Activated T-cell treated with anti-CD3 and anti-CD28 coated beads for 48 hours (primary cell): Measurements from ENCODE around the gene ZNF236.
"Not testable (repeated sequence)": the region's sequence is repeated elsewhere in the genome, so short reads cannot be mapped to it uniquely, and the experiment has no call there.

Experiments used
- DNase-seq: peaks from one replicate; pipeline ENCODE4 v3.0.0-alpha.2; 2020; ENCODE audit warnings: low read depth

ZNF236 gene

DNA sequence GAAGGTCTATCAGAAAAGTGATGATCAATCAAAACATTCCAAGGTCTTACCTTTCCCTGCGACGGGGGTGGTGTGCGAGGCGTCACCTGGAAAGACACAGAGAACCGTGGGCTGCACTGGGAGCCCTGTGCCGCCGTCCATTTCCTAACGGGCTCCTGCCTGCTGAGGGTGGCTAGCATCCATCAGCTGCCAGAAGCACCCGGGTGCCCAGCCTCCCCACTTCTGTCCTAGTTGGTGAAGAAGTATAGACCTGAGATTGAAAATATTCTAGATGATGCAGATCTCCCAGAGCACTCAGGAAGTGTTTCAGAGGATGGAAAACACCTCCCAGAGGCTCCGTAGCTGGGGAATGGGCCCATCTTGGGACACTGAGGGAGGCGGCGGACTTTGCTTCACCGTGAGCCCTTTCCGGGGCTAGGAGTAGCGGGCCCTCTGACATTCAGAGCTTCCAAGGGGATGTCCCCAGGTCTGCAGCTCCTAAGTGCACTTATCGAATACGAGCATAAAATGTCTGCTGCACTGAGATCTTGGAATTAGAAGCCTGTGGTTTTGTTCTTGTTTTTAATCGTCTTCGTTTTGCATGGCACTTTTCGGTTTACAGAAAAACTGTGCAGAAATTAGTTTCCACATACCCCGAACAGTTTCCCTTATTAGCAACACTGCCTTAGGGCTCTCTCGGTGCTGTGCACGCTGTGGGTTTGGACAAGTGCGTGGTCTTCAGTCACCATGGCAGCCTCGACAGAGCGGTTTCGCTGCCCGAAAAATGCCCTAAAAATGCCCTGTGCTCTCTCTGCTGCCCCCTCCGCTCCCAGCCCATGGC is 166.7 kb downstream of the ZNF236 start:
- no peak for DNase-seq

- DNase-seq = no peak
Observed at GRCh38 chr18:76989647-76990190, 167.4 kb downstream of the ZNF236 start.

- DNase-seq = not testable (repeated sequence)
Observed at GRCh38 chr18:76990343-76991020, 168.1 kb downstream of the ZNF236 start.

DNA sequence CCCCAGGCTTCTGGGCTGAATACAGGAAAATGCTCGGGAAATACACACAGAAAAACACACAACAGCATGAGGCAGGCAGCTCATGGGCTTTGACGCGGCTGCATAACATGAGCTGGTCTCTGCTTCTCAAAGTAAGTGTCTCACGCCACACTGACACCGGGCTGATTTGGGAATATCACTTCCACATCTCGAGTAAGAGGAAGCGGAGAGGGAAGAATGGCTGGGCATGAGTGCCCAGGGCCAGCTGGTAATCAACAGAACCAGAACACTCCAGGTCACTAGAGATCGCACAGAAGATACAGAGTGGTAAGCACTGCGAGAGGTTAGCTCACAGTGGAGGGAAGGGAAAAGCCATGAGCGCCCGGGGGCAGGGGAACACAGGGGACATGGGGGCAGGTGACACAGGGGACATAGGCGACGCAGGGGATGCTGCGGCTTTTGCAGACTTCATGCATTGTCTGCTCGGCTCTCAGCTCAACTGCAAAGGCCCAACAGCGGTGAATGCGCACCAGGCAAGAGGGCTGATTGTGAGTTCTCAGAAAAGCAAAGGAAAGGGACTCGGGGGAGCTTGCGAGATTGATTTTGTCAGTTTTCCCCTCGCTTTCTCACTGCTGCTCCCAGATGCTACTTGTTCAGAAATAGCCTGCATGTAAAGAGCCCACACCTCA is 168.8 kb downstream of the ZNF236 start:
- DNase-seq = no peak

- DNase-seq = no peak
Observed at GRCh38 chr18:76992226-76993084, 170.1 kb downstream of the ZNF236 start.

DNA sequence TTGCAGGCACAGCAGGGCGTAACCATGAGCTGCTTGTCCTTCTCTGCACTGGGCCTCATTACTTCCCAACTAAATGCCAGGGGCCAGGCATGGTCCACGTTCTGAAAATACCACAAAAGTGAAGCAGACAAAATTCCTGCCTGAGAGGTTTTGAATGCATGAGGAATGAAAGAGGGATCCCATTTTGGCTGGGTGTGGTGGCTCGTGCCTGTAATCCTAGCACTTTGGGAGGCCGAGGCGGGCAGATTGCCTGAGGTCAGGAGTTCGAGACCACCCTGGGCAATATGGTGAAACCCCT is 170.7 kb downstream of the ZNF236 start:
- DNase-seq = no peak

GRCh38 chr18:76993573-76993972 is 171.2 kb downstream of the ZNF236 start:
- no peak for DNase-seq

DNA sequence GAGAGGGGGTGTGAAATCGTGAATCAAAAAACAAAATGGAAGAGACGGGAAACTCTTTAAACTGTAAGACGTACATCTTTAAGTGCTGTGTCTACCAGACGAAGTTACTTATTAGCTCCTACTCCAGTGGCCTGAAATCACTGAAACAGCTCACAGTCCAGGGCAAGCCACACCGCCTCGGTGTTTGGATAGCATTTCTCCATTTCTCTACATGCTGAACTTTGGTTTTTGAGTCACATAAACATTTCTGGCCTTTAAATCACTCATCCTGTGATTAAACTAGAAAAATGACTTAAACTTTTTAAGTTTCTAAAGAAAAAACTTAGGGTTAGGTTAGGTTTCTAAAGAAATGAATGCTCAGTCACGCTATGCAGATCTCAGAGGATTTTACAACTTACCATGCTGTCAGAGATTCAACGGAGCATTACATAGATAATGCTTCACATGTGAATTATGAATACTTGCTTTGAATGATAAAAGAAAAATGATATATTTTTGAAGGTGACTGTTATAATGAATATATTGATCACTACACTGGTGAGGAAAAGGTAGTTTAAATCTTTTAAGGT is 171.8 kb downstream of the ZNF236 start:
- DNase-seq = no peak

DNA sequence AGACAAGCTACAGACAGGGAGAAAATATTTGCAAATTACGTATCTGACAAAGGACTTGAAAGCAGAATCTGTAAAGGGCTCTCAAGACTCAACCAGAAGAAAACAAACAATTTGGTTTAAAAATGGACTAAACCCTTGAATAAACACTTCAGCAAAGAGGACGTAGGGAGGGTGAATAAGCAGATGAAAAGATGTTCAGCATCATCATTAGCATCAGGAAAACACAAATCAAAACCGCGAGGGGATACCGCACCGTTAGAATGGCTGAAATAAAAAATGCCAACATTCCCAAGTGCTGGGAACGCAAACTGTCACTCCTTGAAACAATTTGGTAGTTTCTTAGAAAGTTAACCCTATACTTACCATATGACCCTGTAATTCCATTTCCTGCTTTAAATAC is 173.5 kb downstream of the ZNF236 start:
- no peak for DNase-seq

DNA sequence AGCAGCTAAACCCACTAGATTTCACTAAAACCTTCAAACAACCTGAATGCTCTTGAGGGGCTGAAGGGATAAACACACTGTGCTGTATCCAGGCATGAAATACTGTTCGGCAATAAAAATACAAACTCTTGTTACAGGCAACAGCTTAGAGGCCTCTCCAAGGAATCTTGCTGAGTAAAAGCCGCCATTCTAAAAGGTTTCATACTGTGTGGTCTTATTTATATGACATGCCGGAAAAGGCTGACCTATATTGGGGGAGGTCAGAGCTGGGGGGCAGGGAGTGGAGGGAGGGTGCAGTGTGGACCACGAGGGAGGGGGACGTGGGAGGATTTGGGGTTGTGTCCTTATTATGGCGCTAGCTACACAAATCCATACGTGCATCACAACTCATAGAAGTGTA is 174.1 kb downstream of the ZNF236 start:
- DNase-seq = no peak

DNA sequence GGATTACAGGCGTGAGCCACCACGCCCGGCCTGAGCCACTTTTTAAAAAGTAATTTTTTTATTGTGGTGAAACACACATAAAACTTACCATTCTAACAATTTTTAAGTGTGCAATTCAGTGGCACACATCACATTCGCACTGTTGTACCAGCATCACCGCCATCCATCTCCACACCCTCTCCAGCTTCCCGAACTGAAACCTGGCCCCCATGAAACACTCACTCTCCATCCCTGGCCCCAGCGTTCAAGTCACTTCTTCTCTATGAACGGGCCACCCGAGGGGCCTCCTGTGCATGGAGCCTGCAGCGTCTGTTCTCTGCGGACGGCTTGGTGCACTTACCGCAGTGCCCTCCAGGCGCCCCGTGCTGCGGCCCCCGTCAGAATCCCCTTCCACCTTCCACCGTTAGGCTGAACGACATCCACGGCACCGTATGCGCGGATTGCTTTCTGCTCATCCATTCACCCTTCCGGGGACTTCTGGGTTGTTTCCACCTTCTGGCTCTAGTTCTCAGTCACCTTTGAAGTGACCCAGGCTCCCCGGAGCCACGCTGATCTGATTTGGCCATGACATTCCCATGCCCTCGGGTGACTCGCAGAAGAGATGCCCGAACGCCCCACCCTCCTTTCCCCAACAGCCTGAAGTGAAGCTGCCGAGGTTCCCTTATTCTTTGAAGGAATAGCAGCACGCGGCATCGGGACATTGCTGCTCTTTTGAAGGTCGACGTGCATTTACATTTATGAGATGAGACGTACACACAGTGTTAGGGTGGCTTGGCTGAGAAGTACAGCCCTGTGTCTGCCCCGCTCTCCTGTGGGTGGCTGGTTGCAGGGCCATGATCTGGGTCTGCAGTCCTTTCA is 175.8 kb downstream of the ZNF236 start:
- DNase-seq = no peak

- no peak for DNase-seq
Observed at GRCh38 chr18:76999077-76999476, 176.7 kb downstream of the ZNF236 start.

- DNase-seq = peak; percentile 29
Observed at GRCh38 chr18:77000527-77000926, 178.2 kb downstream of the ZNF236 start.

- DNase-seq = no peak
Observed at GRCh38 chr18:77001041-77001440, 178.7 kb downstream of the ZNF236 start.

GRCh38 chr18:77001979-77002378 is 179.6 kb downstream of the ZNF236 start:
- no peak for DNase-seq

DNA sequence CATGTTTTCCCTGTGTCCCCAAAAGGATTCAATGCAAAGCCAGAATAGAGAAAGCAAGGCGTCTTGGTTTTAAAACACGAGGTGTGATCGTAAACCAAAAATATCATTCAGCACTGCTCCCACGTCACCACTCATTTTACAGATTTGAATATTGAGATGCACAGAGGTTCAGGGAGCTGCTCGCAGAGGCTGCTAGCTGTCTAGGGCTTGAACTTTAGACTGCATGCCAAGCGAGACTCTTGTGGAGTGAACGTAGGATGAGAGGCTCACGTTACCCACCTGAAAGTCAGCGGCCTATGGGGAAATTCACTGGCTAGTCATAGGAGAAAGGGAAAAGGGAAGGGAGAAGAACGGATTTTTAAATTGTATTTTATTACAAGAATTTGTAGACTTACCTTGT is 180.1 kb downstream of the ZNF236 start:
- no peak for DNase-seq

DNA sequence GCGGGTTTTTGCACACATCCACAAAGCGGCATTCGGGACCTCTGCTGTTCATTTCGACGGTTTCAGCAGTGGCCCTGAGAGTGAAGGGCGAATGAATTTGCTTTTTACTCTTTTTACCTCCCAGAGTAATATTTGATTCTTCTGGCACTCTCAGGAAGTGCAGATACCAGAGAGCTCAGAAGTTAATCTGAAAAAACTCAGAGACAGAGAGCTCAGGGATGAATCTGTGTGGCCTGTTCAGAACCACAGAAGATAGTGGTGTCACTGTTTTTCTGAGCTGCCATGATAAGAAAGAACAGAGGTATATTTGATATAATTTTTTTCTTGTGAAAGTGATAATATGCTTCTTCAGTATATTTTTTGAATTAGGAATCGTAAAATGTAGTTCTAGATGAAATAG is 181.0 kb downstream of the ZNF236 start:
- no peak for DNase-seq

GRCh38 chr18:77004555-77005380 is 182.4 kb downstream of the ZNF236 start:
- DNase-seq = no peak

DNA sequence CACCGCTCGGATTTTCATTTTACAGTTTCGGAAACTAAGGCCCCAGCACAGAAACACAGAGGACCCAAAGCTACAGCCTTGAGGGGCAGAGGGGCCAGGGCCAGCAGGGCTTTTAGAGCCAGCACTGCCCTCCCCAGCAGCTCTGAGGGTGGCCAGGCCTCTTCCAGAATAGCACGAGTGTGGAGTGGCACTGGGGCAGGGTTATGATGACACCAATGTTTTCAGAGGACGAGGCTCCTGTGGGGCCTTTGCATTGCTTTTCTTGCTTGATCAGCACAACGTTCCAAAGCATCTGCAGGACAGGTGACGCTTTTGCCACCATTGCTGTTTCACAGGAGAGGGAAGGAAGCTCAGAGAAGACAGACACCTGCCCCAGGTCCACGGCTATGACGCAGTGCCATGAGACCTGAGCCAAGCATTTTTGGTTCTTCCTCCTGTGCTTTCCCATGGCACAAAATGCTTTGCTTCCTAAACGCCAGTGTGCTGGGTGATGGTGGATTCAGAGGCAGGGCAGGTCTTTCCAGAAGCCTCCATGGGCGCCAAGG is 183.4 kb downstream of the ZNF236 start:
- no peak for DNase-seq
